Calu3 (cell line): Measurements from ENCODE around the gene SMIM43. TPM values are rescaled to one million over a fixed set of nuclear protein-coding genes. Genes with fewer than 3 reads are reported as not detected.

Experiments
- BruUV-seq: library from RNA; stranded (reverse); fragments of 400-500 nt; replicated peaks from 2 replicates; lab custom pipeline; 2021; lab: Mats Ljungman, UMichigan
- CTCF ChIA-PET: fragments of 300-600 bp; sonication (Branson Sonifier 250); formaldehyde crosslinking; loops from one replicate; lab custom pipeline; 2022; ENCODE audit warnings: antibody characterized with exemption; lab: Charles Lee
- DNase-seq: peaks from one replicate; pipeline ENCODE4 v3.0.0; 2022
- H3K27ac Mint-ChIP-seq: one replicate; pipeline ENCODE4 v1.8.0; 2022; ENCODE audit warnings: mixed read lengths; ENCODE audit not compliant: unreplicated experiment
- H3K27me3 Mint-ChIP-seq: one replicate; pipeline ENCODE4 v1.8.0; 2022; ENCODE audit warnings: mixed read lengths; ENCODE audit not compliant: unreplicated experiment
- H3K36me3 Mint-ChIP-seq: one replicate; pipeline ENCODE4 v1.8.0; 2022; ENCODE audit warnings: mild to moderate bottlenecking, moderate library complexity, mixed read lengths; ENCODE audit not compliant: insufficient read depth, unreplicated experiment
- H3K4me1 Mint-ChIP-seq: one replicate; pipeline ENCODE4 v1.8.0; 2022; ENCODE audit warnings: mild to moderate bottlenecking, low read depth, mixed read lengths; ENCODE audit not compliant: unreplicated experiment
- H3K4me3 Mint-ChIP-seq: one replicate; pipeline ENCODE4 v1.8.0; 2022; ENCODE audit warnings: mild to moderate bottlenecking, low read depth, moderate library complexity, mixed read lengths; ENCODE audit not compliant: unreplicated experiment
- H3K9me3 Mint-ChIP-seq: one replicate; pipeline ENCODE4 v1.8.0; 2022; ENCODE audit warnings: low read depth, mixed read lengths; ENCODE audit not compliant: unreplicated experiment
- intact Hi-C: fragments of 100-400 bp; cut with micrococcal nuclease; formaldehyde crosslinking; loops from one replicate; pipeline ENCODE4 v1.10.0; 2022; ENCODE audit not compliant: unreplicated experiment
- total RNA-seq: library from RNA; stranded (reverse); gene quantifications from 2 replicates; pipeline ENCODE4 v1.2.3, GENCODE V29; 2022
- TF ChIP-seq, protein P1 (sequence below): fragments of 200-600 bp; IDR thresholded peaks from one replicate; pipeline ENCODE4 v1.8.0; 2022; ENCODE audit warnings: antibody characterized with exemption; ENCODE audit not compliant: unreplicated experiment

SMIM43 gene
- total RNA-seq, 1 experiment from 2014 or later, result not detected

GRCh38 chr4:121721700-121722099 is 43.3 kb downstream of the SMIM43 start:
- no peaks in the 10 kb centered on the region for H3K9me3 Mint-ChIP-seq
- no peak overlapping the region for H3K4me3 Mint-ChIP-seq
- intact Hi-C loops, result no loop called here
- no peaks in the 10 kb centered on the region for H3K36me3 Mint-ChIP-seq
- DNase-seq, result no peak
- H3K27ac Mint-ChIP-seq, result no peak overlapping the region
- TF ChIP-seq, protein P1, sequence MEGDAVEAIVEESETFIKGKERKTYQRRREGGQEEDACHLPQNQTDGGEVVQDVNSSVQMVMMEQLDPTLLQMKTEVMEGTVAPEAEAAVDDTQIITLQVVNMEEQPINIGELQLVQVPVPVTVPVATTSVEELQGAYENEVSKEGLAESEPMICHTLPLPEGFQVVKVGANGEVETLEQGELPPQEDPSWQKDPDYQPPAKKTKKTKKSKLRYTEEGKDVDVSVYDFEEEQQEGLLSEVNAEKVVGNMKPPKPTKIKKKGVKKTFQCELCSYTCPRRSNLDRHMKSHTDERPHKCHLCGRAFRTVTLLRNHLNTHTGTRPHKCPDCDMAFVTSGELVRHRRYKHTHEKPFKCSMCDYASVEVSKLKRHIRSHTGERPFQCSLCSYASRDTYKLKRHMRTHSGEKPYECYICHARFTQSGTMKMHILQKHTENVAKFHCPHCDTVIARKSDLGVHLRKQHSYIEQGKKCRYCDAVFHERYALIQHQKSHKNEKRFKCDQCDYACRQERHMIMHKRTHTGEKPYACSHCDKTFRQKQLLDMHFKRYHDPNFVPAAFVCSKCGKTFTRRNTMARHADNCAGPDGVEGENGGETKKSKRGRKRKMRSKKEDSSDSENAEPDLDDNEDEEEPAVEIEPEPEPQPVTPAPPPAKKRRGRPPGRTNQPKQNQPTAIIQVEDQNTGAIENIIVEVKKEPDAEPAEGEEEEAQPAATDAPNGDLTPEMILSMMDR, result no peak
- no peaks in the 10 kb centered on the region for H3K4me1 Mint-ChIP-seq
- BruUV-seq, result no TSS peak
- CTCF ChIA-PET, result no interaction called here
- no peaks in the 10 kb centered on the region for H3K27me3 Mint-ChIP-seq

- no TSS peak for BruUV-seq
- intact Hi-C loops, result no loop called here
- Mint-ChIP-seq H3K4me1 (no peaks in the 10 kb centered on the region), H3K9me3 (no peaks in the 10 kb centered on the region), H3K36me3 (no peaks in the 10 kb centered on the region), H3K4me3 (no peak overlapping the region), H3K27ac (no peak overlapping the region), H3K27me3 (no peaks in the 10 kb centered on the region)
- TF ChIP-seq, protein P1, result no peak
- CTCF ChIA-PET, result no interaction called here
- no peak for DNase-seq
Observed at GRCh38 chr4:121720109-121720508, 44.9 kb downstream of the SMIM43 start.

GRCh38 chr4:121717680-121718237 is 47.2 kb downstream of the SMIM43 start:
- intact Hi-C loops, result no loop called here
- Mint-ChIP-seq H3K27ac (no peak overlapping the region), H3K36me3 (no peaks in the 10 kb centered on the region), H3K9me3 (no peaks in the 10 kb centered on the region), H3K4me3 (no peak overlapping the region), H3K4me1 (no peaks in the 10 kb centered on the region), H3K27me3 (no peaks in the 10 kb centered on the region)
- CTCF ChIA-PET, result no interaction called here
- TF ChIP-seq, protein P1, result no peak
- no peak for DNase-seq
- no TSS peak for BruUV-seq

GRCh38 chr4:121714548-121714947 is 50.4 kb downstream of the SMIM43 start:
- CTCF ChIA-PET, result no interaction called here
- Mint-ChIP-seq H3K27me3 (no peaks in the 10 kb centered on the region), H3K27ac (no peak overlapping the region), H3K36me3 (peaks cover 5% of the 10 kb centered on the region), H3K9me3 (no peaks in the 10 kb centered on the region), H3K4me3 (no peak overlapping the region), H3K4me1 (peaks cover 26% of the 10 kb centered on the region)
- TF ChIP-seq, protein P1, result no peak
- intact Hi-C loops, result no loop called here
- no peak for DNase-seq
- no TSS peak for BruUV-seq
